Thymus (tissue), 11 donors: ENCODE data around the gene NTRK3. TPM values are rescaled to one million over a fixed set of nuclear protein-coding genes. Genes with fewer than 3 reads are reported as not detected.

Source experiments
- DNase-seq, 9 donors: peaks; one replicate each; pipeline ENCODE4 v3.0.0-alpha.2; 2013; ENCODE audit warnings: low spot score in 9 of 9, low read depth in 6 of 9, missing footprints in 1 of 9
- H3K27ac ChIP-seq, 2 donors: one replicate each; pipeline ENCODE4 v1.5.1; 2013; ENCODE audit warnings: control low read depth in 1 of 2, low read depth in 1 of 2, low read length in 1 of 2, mild to moderate bottlenecking in 1 of 2, moderate library complexity in 1 of 2
- H3K27me3 ChIP-seq, 2 donors: one replicate each; pipeline ENCODE4 v1.5.1; 2013; ENCODE audit warnings: low read length in 1 of 2; ENCODE audit not compliant: control insufficient read depth in 2 of 2, insufficient read depth in 1 of 2
- H3K36me3 ChIP-seq, 2 donors: one replicate each; pipeline ENCODE4 v1.5.1; 2013; ENCODE audit warnings: low read length in 1 of 2, mild to moderate bottlenecking in 1 of 2, moderate library complexity in 1 of 2; ENCODE audit not compliant: control insufficient read depth in 2 of 2, insufficient read depth in 2 of 2
- H3K4me1 ChIP-seq, 2 donors: one replicate each; pipeline ENCODE4 v1.5.1; 2013; ENCODE audit warnings: low read length in 2 of 2; ENCODE audit not compliant: control insufficient read depth in 2 of 2, insufficient read depth in 2 of 2
- H3K4me3 ChIP-seq, 2 donors: one replicate each; pipeline ENCODE4 v1.5.1; 2013; ENCODE audit warnings: low read length in 2 of 2, control low read depth in 1 of 2, mild to moderate bottlenecking in 1 of 2
- H3K9me3 ChIP-seq, 2 donors: one replicate each; pipeline ENCODE4 v1.5.1; 2013; ENCODE audit warnings: low read length in 1 of 2, mild to moderate bottlenecking in 1 of 2; ENCODE audit not compliant: control insufficient read depth in 2 of 2, insufficient read depth in 1 of 2
- WGBS: extraction: QIAGEN DNeasy Blood & Tissue Kit; methylation state at CpG from one replicate; pipeline ENCODE4 v1.1.7; 2013; 5-methylcytosine and 5-hydroxymethylcytosine counted together
- polyA plus RNA-seq: library from polyadenylated mRNA; stranded (reverse); fragments of 200-250 nt; gene quantifications from one replicate; pipeline ENCODE4 v1.2.3, GENCODE V29; 2013
- total RNA-seq: library from RNA; stranded (reverse); fragments of 120-200 nt; gene quantifications from one replicate; pipeline ENCODE4 v1.2.4, GENCODE V29; 2013
- donor health status: healthy.

Gene NTRK3
- total and polyA plus RNA-seq, 2 donors, result 0.57 to 5.8 TPM

DNA sequence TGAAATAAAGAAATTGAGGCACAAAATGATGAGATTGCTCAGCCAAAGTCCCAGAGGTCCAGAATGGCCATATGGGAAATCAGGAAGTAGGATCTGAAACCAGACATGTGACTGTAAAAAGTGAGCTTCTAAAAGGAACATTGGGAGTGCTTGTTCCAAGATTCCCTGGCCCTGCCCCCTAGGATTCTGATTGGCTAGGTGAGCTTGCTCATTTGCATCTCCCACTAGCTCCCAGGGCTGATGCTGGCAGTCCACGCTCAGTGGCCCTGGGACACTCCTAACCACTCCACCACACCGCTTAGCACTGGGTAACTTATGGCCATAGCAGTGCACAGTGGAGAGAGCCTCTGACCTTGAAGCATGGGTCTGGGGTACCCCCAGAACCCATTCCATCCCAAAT, 326.7 kb downstream of the NTRK3 start:
- peaks cover 0 to 3% of the 10 kb centered on the region in 2 donors for H3K9me3 ChIP-seq
- H3K4me1 ChIP-seq, result no peaks in the 10 kb centered on the region
- no peak overlapping the region for H3K4me3 ChIP-seq
- H3K27me3 ChIP-seq, result no peaks in the 10 kb centered on the region
- WGBS, result 91% methylated on average over 2 of the region's 2 CpGs
- no peak overlapping the region for H3K27ac ChIP-seq
- DNase-seq, result no peak
- H3K36me3 ChIP-seq, result no peaks in the 10 kb centered on the region

DNA sequence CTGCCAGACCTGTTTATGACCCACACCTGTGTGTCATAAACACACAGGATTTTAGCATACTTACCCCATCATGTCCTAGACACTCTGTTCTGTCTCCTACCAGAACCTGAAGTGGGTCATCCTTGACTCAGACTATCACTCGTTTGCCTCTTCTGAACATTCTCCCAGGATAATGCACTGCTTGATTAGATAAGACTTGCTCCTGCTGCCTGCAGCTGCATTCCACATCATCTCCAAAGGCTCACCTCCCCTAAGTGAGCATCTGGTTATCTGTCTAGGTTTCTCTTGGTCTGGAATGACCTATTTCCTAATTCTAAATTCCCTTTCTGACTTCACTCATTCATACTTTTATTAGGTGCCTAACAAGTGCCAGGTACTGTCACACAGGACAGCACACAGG, 332.1 kb downstream of the NTRK3 start:
- no peaks in the 10 kb centered on the region for H3K36me3 ChIP-seq
- no peaks in the 10 kb centered on the region for H3K4me1 ChIP-seq
- H3K27me3 ChIP-seq, result no peaks in the 10 kb centered on the region
- no peak for DNase-seq
- H3K27ac ChIP-seq, result no peak overlapping the region
- peaks cover 0 to 3% of the 10 kb centered on the region in 2 donors for H3K9me3 ChIP-seq
- no peak overlapping the region for H3K4me3 ChIP-seq
- WGBS, result 90% methylated on average over 1 of the region's 1 CpG

DNA sequence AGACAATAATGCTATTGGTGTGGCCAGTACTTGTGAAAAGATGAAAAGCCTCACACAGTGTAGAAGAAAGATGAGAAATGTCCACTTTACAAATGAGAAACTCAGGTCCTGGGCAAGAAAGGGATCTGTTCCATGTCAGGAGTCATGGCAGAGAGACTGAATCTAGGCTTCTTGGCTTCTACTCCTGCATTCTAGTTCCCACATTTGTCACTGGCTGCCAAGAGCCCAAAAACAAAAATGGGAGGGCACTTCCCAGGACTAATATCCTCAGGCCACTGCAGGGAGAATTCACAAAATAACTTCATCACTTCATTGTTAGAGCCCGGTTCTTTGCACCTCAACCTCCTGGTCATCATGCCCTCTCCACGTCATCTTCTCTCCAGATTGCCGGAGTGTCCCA, 337.5 kb downstream of the NTRK3 start:
- H3K36me3 ChIP-seq, result no peaks in the 10 kb centered on the region
- H3K9me3 ChIP-seq, result no peaks in the 10 kb centered on the region
- H3K27ac ChIP-seq, result no peak overlapping the region
- WGBS, result 98% methylated on average over 3 of the region's 3 CpGs
- no peaks in the 10 kb centered on the region for H3K4me1 ChIP-seq
- no peaks in the 10 kb centered on the region for H3K27me3 ChIP-seq
- no peak overlapping the region for H3K4me3 ChIP-seq
- no peak for DNase-seq

DNA sequence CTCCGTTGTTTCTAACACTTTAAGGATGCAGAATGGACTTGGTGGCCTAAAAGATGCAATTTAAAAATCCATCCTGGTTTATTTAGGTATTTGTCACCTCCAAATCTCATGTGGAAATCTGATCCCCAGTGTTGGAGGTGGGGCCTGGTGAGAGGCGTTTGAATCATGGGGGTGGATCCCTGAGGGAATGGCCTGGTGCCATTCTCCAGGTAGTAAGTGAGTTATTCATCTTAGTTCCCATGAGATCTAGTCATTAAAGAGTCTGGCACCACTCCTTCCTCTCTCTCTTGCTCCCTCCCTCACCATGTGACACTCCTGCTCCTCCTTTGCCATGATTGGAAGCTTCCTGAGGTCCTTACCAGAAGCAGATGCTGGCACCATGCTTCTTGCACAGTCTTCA, 339.1 kb downstream of the NTRK3 start:
- Histone ChIP-seq H3K36me3 (no peaks in the 10 kb centered on the region), H3K27ac (no peak overlapping the region), H3K27me3 (no peaks in the 10 kb centered on the region), H3K4me3 (no peak overlapping the region), H3K9me3 (no peaks in the 10 kb centered on the region), H3K4me1 (no peaks in the 10 kb centered on the region)
- 83% methylated on average over 2 of the region's 2 CpGs for WGBS
- DNase-seq, result no peak

DNA sequence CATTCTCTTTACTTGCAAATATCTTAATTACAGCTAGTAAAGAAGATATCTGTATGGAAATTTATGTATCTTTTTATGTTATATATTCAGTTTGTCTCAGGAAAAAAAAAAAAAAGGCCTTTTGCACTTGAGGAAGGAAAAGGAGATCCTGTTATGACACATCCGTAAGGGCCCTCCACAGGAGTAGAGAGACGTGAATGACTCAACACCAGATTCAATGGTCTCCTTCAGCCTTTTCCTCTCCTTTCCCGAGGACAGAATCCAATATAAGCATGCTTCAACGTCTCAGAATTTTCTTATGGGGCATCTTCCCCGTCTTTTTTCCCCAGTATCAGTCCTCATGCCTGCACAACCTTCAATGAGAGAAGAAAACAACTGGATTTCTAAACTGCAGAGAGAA, 340.3 kb downstream of the NTRK3 start:
- DNase-seq, result no peak
- Histone ChIP-seq H3K27me3 (no peaks in the 10 kb centered on the region), H3K36me3 (no peaks in the 10 kb centered on the region), H3K4me1 (no peaks in the 10 kb centered on the region), H3K9me3 (no peaks in the 10 kb centered on the region), H3K27ac (no peak overlapping the region), H3K4me3 (no peak overlapping the region)
- WGBS, result 59% methylated on average over 5 of the region's 5 CpGs

DNA sequence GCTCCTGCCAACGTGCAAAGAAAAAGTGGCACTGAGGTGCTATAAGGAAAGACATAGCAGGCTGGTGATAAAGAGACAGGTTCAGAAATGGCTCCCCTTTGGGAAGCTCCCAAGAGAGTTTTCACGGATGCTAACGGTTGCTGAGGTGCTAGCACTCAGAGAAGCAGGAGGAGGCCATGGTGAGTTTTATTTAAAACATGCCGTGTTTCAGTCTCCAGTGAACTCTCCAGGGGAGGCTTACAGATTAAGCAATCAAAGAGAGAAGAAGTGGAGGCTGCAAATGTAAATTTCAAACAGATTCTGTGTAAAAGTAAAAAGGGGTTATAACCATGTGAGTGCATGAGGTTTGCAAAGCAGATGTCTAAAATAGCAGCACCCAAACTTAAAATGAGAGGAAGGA, 346.2 kb downstream of the NTRK3 start:
- Histone ChIP-seq H3K4me3 (no peak overlapping the region), H3K9me3 (peaks cover 0 to 5% of the 10 kb centered on the region in 2 donors), H3K4me1 (no peaks in the 10 kb centered on the region), H3K36me3 (no peaks in the 10 kb centered on the region), H3K27me3 (no peaks in the 10 kb centered on the region), H3K27ac (no peak overlapping the region)
- no peak for DNase-seq
- WGBS, result 74% methylated on average over 4 of the region's 4 CpGs

DNA sequence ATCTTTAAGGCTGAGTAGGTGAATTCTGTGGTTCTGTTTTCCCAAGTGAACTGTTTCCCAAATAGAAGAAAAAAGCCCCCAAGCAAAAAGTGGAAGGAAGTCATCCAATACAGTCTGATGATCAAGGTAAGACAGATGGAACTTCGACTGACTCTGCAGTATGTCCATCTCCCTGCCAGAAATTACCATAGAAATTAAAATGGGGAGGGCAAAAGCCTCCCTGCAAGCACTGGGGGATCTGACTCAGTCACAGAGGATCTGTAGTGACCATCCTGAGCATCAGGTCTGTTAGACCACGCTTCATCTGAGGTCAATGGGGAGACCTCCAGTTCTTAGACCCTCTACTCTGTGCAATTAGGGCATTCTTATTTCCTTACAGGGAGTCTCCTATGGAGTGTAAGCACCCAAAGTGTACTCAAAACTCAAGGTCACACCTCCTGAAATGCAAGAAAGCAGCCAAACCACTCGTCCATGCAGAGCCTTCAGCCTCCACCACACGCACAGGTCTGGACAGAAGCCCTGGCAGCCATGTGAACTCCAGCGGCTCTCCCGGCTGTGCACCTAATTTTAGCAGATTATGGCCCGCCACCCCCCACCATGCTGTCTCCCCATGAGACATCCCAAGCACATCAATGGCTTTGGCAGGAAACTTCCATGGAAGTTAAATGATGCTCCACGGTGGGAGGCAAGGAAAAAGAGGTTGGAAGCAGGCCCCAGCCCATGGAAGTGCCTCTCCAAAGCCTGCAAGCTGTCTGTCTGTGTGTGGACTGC, 348.7 kb downstream of the NTRK3 start:
- Histone ChIP-seq H3K36me3 (no peaks in the 10 kb centered on the region), H3K4me3 (no peak overlapping the region), H3K4me1 (no peaks in the 10 kb centered on the region), H3K27ac (no peak overlapping the region), H3K27me3 (no peaks in the 10 kb centered on the region), H3K9me3 (peaks cover 0 to 5% of the 10 kb centered on the region in 2 donors)
- 89% methylated on average over 8 of the region's 8 CpGs for WGBS
- no peak for DNase-seq

DNA sequence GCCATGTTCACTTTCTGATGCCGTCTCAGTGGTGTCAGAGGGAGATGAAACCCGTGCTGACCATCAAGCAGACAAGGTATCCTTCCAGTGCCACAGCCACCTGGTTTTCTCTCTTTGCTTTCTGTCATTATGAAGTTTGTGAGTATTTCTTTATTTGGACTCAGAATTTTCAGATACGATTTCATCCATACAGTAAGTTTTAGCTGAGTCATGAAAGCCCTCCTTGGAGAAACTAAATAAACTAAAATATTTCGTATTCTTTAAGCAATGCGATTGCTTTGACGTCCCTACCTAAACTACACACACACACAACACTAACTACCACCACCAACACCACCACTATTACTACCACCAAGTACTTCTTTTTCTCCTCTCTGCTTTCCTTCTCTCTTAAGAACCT, 350.1 kb downstream of the NTRK3 start:
- no peak for DNase-seq
- H3K27me3 ChIP-seq, result no peaks in the 10 kb centered on the region
- H3K36me3 ChIP-seq, result no peaks in the 10 kb centered on the region
- no peaks in the 10 kb centered on the region for H3K4me1 ChIP-seq
- 92% methylated on average over 6 of the region's 6 CpGs for WGBS
- no peak overlapping the region for H3K27ac ChIP-seq
- H3K4me3 ChIP-seq, result no peak overlapping the region
- H3K9me3 ChIP-seq, result peaks cover 0 to 5% of the 10 kb centered on the region in 2 donors

DNA sequence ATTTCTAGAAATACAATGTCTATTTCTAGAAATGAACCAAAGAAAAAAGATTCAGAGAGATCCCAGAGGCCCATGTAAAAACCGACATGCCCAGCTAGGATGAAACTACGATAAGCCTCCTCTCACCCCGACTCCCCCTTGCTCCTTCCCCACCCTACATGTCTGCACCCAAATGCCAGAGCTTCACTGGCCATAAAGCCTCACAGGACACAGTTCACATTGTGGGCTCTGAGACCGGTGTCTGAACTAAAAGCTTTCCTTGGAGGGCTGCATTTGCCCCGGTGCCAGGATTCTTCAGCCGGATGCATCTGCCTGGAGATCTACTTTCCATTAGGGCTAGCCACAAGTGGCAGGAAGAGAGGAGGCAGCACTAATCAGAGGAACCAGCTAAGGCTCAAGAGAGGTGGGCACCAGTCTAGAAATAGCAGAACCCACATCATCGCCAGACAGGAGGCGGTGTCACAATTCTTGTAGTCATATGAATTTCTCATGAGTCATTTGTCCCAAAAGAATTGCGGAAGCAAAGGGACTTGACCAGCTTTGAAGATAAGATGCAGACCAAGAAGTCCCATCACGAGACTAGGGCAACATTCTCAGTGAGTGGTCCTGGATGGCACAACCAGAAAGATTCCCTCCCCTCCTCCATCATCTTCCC, 353.6 kb downstream of the NTRK3 start:
- Histone ChIP-seq H3K27ac (no peak overlapping the region), H3K4me1 (no peaks in the 10 kb centered on the region), H3K9me3 (no peaks in the 10 kb centered on the region), H3K36me3 (no peaks in the 10 kb centered on the region), H3K4me3 (no peak overlapping the region), H3K27me3 (no peaks in the 10 kb centered on the region)
- DNase-seq, result no peak
- WGBS, result 81% methylated on average over 10 of the region's 10 CpGs
